Lower leg skin (tissue), 4 donors: ENCODE results near the gene UGT3A2. TPM values are rescaled to one million over a fixed set of nuclear protein-coding genes. Genes with fewer than 3 reads are reported as not detected.
"Not testable (repeated sequence)": the region's sequence is repeated elsewhere in the genome, so short reads cannot be mapped to it uniquely, and the experiment has no call there.

ENCODE experiments used
- DNase-seq, 2 donors: peaks; one replicate each; pipeline ENCODE4 v3.0.0-alpha.2; 2019; ENCODE audit warnings: low spot score in 2 of 2
- H3K4me3 ChIP-seq: fragments of 200-600 bp; sonication (generic); 2 replicates; pipeline ENCODE4 v1.5.1; 2017; ENCODE audit warnings: mild to moderate bottlenecking, low read depth; ENCODE audit not compliant: poor library complexity, severe bottlenecking
- CTCF ChIP-seq, 3 donors: fragments of 450-650 bp; IDR thresholded peaks; one replicate each; pipeline ENCODE4 v1.5.1; 2016; ENCODE audit warnings: antibody characterized with exemption in 3 of 3, mild to moderate bottlenecking in 3 of 3, moderate library complexity in 2 of 3
- POLR2A ChIP-seq, 2 donors: fragments of 450-650 bp; IDR thresholded peaks; one replicate each; pipeline ENCODE4 v1.6.1; 2016 to 2017; ENCODE audit warnings: antibody characterized with exemption in 2 of 2, mild to moderate bottlenecking in 1 of 2, moderate library complexity in 1 of 2
- WGBS, 2 donors: methylation state at CpG; one replicate each; pipeline ENCODE4 v1.1.5; 2018; 5-methylcytosine and 5-hydroxymethylcytosine counted together
- intact Hi-C: fragments of 100-400 bp; cut with DNase I; formaldehyde crosslinking; loops from one replicate; pipeline ENCODE4 v1.15.0; 2023; ENCODE audit warnings: low total_unique reads
- total RNA-seq, 4 donors: library from RNA; depleted of rRNA; stranded (reverse); fragments of >200 nt; gene quantifications; one replicate each; pipeline ENCODE4 v1.1.0, GENCODE V29; 2016

The UGT3A2 gene
- total RNA-seq, 4 donors from 2014 or later: 3.1 to 38.2 (median 7.7) TPM

DNA sequence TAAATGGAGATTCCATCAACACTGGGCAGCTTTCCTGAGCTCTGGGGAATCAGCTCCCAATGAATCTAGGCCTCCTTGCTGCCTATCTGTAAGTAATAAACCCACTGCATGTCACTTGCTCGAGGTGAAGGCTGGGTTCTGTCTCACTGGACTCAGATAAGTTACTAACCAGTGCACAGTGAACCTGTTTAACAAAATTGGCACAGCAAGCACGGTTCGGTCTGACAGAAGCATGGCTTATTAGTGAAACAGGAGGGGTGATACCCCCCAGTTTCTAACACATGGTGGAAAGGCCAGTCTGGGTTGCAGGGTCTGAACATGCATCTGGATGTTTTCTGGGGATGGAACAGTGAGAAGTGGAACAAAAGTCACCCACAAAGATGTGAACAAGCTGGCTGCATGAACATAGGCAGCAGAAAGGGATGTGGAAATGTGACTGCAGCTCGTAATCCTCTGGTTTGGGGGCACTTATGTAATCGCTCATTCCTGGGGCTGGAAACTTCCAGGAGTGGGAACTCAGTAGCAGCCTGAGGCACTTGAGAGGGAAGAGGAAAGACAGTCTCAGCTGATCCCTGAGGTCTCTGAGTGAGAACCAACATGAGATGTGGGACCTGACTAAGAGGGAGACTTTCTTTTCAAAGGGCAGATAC lies 37.7 kb downstream of the UGT3A2 start:
- 67 to 74% methylated on average over 5 of the region's 5 CpGs for whole genome bisulfite sequencing, 2 donors
- intact Hi-C loops: no loop called here
- no peak overlapping the region for H3K4me3 ChIP-seq
- TF ChIP-seq CTCF (IDR thresholded peaks at IDR 0.05): no peak
- no peak for TF ChIP-seq POLR2A (IDR thresholded peaks at IDR 0.05)
- no peak for DNase-seq

DNA sequence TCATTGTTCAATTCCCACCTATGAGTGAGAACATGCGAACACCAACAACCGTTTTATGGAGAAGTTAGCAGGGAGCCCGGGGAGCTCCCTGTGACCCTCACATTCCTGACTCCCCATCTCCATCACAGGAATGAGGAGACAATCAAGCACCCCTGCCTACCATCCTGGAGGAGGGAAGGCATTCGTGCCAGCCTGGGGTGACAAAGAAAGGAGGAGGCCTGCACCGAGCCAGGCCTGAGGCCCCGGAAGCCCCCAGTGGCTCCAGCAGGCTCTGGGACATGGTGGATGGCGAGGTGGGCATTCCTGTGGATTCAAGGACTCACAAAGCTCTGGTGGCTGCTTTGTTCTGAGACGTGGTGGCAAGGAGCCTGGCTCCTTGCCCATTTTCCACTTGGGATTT lies 39.0 kb downstream of the UGT3A2 start:
- 82 to 84% methylated on average over 8 of the region's 8 CpGs for WGBS, 2 donors
- no peak for DNase-seq
- intact Hi-C loops: no loop called here
- TF ChIP-seq POLR2A (IDR thresholded peaks at IDR 0.05) (no peak), CTCF (IDR thresholded peaks at IDR 0.05) (no peak)
- H3K4me3 ChIP-seq: no peak overlapping the region

DNA sequence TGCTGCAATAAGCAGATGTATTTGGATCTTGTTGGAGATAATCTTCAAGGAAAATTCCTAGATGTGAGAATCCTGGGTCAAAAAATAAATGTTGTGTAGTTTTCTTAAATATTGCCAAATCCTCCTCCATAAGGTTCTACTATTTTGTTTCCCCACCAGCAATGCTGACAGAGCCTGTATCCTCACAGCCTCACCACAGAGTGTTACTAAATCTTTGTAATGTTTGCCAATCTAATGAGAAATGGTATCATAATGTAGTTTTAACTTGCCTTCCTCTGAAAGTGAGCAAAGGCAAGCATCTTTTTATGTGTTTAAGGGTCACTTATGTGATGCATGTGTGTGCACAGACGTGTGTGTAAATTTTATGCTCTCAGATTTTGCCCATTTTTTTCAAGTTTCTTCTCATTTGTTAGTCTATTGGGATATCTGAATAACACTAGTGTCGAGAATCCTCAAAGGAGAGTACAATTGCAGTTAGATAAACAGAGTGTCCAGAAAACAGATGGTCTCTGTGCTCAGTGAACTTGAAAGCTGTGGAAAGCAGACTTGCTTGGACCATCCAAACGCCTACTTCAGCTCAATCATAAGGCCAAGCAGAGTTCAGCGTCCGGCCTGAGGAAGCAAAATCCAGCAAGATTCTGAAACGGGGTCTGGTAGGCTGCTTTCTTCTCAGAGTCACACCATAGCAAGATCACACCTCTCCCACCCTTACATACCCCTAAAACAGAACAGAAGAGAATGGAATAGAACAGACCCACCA lies 39.8 kb downstream of the UGT3A2 start:
- no peak for DNase-seq
- TF ChIP-seq CTCF (IDR thresholded peaks at IDR 0.05): no peak
- no peak for TF ChIP-seq POLR2A (IDR thresholded peaks at IDR 0.05)

DNA sequence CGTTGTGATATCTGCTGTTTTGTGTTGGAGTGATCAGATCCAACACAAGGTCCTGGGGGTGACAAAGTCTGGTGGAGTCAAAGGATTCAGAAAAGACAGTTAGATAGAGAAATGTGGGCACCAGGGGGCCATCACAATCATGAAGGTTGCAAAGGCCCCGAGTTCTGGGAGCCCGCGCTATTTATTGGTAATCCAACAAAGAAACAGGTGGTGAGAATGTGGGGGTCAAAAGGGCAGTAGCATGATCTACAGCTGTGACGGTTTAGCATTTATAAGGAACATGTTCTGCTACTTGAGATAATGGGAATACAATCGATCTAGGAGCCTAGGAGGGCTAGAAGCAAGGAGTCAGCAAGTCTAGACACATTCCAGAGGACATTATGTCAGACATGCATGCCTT lies 44.4 kb downstream of the UGT3A2 start:
- DNase-seq, intact Hi-C loops, H3K4me3 ChIP-seq: not testable (repeated sequence)
- WGBS, 2 donors: 58 to 59% methylated on average over 6 of the region's 6 CpGs

More for the DNA sequence above, 39.8 kb downstream of the UGT3A2 start:
- no peak overlapping the region for H3K4me3 ChIP-seq
- 76% methylated on average over 6 of the region's 6 CpGs for WGBS, 2 donors
- intact Hi-C loops: no loop called here

GRCh38 chr5:36019584-36019983 lies 47.1 kb downstream of the UGT3A2 start:
- intact Hi-C loops, DNase-seq, H3K4me3 ChIP-seq: not testable (repeated sequence)
- WGBS, 2 donors: 86 to 93% methylated on average over 5 of the region's 5 CpGs

- intact Hi-C loops: no loop called here
- 30 to 49% methylated on average over 5 of the region's 5 CpGs for WGBS, 2 donors
- TF ChIP-seq CTCF (IDR thresholded peaks at IDR 0.05): no peak
- TF ChIP-seq POLR2A (IDR thresholded peaks at IDR 0.05): no peak
- no peak overlapping the region for H3K4me3 ChIP-seq
- DNase-seq: no peak
Observed at GRCh38 chr5:36017622-36018021, 49.1 kb downstream of the UGT3A2 start.
